ENCODE results near the gene TSNAXIP1. TPM values are rescaled to one million over a fixed set of nuclear protein-coding genes. Genes with fewer than 3 reads are reported as not detected.

The TSNAXIP1 gene
- total and polyA plus RNA-seq, 9 of the 15 experiments (the other 6 are each of a cell fraction or from before 2014, with no cell fraction given): 0.03 to 0.24 (median 0.11) TPM; not detected in 4

GRCh38 chr16:67806428-67807147 is at the start of gene TSNAXIP1, which contains the start of gene RANBP10 (continued):
- no peak for TF ChIP-seq HMBOX1 (IDR thresholded peaks at IDR 0.05)
- peak; percentile 96 for TF ChIP-seq SP1 (CRISPR knock-in tag; IDR thresholded peaks at IDR 0.05)
- TF ChIP-seq E4F1 (CRISPR knock-in tag; IDR thresholded peaks at IDR 0.05; ENCODE audit: borderline replicate concordance): no peak
- TF ChIP-seq PHF8 (IDR thresholded peaks at IDR 0.05; ENCODE audit: borderline replicate concordance, low read length): peak; percentile 88; the same call in 1 of the 2 replicates
- peak; percentile 96 for TF ChIP-seq FOXJ2 (tag; IDR thresholded peaks at IDR 0.05)
- TF ChIP-seq PYGO2 (tag; IDR thresholded peaks at IDR 0.05): no peak
- TF ChIP-seq ATF3 (IDR thresholded peaks at IDR 0.05): peak; percentile 30; the same call in 1 of the 2 replicates
- TF ChIP-seq ATF3 (CRISPR knock-in tag; conservative IDR thresholded peaks at IDR 0.05): no peak
- peak; percentile 100 for TF ChIP-seq ETS1 (conservative IDR thresholded peaks at IDR 0.05; ENCODE audit: control insufficient read depth, low read depth, low read length)
- TF ChIP-seq PKNOX1 (IDR thresholded peaks at IDR 0.05): peak; percentile 21; the same call in 1 of the 2 replicates
- 0 out of 2 replicates have a peak, but pooled peaks have one; percentile 27 for TF ChIP-seq ZNF511 (CRISPR knock-in tag; IDR thresholded peaks at IDR 0.05)
- 0 out of 2 replicates have a peak, but pooled peaks have one; percentile 24 for TF ChIP-seq E2F1 (CRISPR knock-in tag; IDR thresholded peaks at IDR 0.05)
- TF ChIP-seq ZBTB12 (CRISPR knock-in tag; IDR thresholded peaks at IDR 0.05): peak; percentile 67; the same call in 1 of the 2 replicates
- peak; percentile 38; the same call in 1 of the 2 replicates for TF ChIP-seq POLR2AphosphoS2 (IDR thresholded peaks at IDR 0.05; ENCODE audit: low read length)
- peak; percentile 95 for TF ChIP-seq TBP (optimal IDR thresholded peaks at IDR 0.05; ENCODE audit: low read depth, low read length)
- TF ChIP-seq RNF2 (IDR thresholded peaks at IDR 0.05): 0 out of 2 replicates have a peak, but pooled peaks have one; percentile 29
- no peak for TF ChIP-seq ADNP (tag; IDR thresholded peaks at IDR 0.05)

All from K562 (cell line).